ENCODE measurements around the gene SLC7A9. TPM values are rescaled to one million over a fixed set of nuclear protein-coding genes. Genes with fewer than 3 reads are reported as not detected.
"Not testable (repeated sequence)": the region's sequence is repeated elsewhere in the genome, so short reads cannot be mapped to it uniquely, and the experiment has no call there.

Gene SLC7A9
- total and polyA plus RNA-seq, 10 of the 15 experiments (the other 5 are each of a cell fraction or from before 2014, with no cell fraction given) = 0.13 to 0.17 TPM; not detected in 8

DNA sequence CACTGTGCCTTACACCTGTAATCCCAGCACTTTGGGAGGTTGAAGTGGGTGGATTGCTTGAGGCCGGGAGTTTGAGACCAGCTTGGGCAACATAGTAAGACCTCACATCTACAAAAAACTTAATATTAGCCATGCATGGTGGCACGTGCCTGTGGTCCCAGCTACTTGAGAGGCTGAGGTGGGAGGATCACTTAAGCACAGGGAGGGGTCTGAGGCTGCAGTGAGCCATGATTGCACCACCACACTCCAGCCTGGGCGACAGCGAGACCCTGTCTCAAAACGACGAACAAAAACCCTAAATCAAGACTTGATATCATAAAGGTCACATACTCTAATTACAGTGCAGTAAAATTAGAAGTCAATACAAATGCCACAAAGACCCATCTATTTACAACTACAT lies 17.4 kb downstream of the SLC7A9 start:
- TF ChIP-seq ETV6 (conservative IDR thresholded peaks at IDR 0.05 in 1 of 2, IDR thresholded peaks at IDR 0.05 in 1 of 2; ENCODE audit: borderline replicate concordance in 1 of 2, low read depth in 1 of 2) = no peak
- TF ChIP-seq, protein P1, sequence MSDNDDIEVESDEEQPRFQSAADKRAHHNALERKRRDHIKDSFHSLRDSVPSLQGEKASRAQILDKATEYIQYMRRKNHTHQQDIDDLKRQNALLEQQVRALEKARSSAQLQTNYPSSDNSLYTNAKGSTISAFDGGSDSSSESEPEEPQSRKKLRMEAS (IDR thresholded peaks at IDR 0.05; ENCODE audit: low read depth, low read length) = no peak
- TF ChIP-seq, protein P2, sequence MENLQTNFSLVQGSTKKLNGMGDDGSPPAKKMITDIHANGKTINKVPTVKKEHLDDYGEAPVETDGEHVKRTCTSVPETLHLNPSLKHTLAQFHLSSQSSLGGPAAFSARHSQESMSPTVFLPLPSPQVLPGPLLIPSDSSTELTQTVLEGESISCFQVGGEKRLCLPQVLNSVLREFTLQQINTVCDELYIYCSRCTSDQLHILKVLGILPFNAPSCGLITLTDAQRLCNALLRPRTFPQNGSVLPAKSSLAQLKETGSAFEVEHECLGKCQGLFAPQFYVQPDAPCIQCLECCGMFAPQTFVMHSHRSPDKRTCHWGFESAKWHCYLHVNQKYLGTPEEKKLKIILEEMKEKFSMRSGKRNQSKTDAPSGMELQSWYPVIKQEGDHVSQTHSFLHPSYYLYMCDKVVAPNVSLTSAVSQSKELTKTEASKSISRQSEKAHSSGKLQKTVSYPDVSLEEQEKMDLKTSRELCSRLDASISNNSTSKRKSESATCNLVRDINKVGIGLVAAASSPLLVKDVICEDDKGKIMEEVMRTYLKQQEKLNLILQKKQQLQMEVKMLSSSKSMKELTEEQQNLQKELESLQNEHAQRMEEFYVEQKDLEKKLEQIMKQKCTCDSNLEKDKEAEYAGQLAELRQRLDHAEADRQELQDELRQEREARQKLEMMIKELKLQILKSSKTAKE (IDR thresholded peaks at IDR 0.05; ENCODE audit: low read depth, poor library complexity, severe bottlenecking) = no peak
- TF ChIP-seq KLF5 (IDR thresholded peaks at IDR 0.05; ENCODE audit: partially characterized antibody) = no peak
- TF ChIP-seq ZNF24 (IDR thresholded peaks at IDR 0.05) = no peak
- TF ChIP-seq KAT2A (conservative IDR thresholded peaks at IDR 0.05; ENCODE audit: control insufficient read depth, low read depth, low read length) = no peak
- TF ChIP-seq FOXM1 (IDR thresholded peaks at IDR 0.05; ENCODE audit: low read depth, low read length) = no peak
- no peak for TF ChIP-seq NR2F1 (conservative IDR thresholded peaks at IDR 0.05)
- no peak for TF ChIP-seq SRF (IDR thresholded peaks at IDR 0.05; ENCODE audit: low read depth in 2 of 2, low read length in 2 of 2)
- TF ChIP-seq, protein P3, sequence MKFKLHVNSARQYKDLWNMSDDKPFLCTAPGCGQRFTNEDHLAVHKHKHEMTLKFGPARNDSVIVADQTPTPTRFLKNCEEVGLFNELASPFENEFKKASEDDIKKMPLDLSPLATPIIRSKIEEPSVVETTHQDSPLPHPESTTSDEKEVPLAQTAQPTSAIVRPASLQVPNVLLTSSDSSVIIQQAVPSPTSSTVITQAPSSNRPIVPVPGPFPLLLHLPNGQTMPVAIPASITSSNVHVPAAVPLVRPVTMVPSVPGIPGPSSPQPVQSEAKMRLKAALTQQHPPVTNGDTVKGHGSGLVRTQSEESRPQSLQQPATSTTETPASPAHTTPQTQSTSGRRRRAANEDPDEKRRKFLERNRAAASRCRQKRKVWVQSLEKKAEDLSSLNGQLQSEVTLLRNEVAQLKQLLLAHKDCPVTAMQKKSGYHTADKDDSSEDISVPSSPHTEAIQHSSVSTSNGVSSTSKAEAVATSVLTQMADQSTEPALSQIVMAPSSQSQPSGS (IDR thresholded peaks at IDR 0.05; ENCODE audit: low read length) = no peak
- H3K36me3 ChIP-seq (ENCODE audit: control insufficient read depth in 2 of 2, insufficient read depth in 2 of 2, low read length in 1 of 2) = no peaks in the 10 kb centered on the region
- SMC1A ChIA-PET (ENCODE audit: uncharacterized antibody, unreplicated experiment) = no interaction called here
- CTCF ChIA-PET = no interaction called here
- intact Hi-C loops (cut with micrococcal nuclease; ENCODE audit: unreplicated experiment) (no loop called here), in situ Hi-C loops (cut with MboI) (no loop called here)
- H3K9me3 ChIP-seq (replicated peaks; ENCODE audit: control insufficient read depth, insufficient read depth, low read length) = no peaks in the 10 kb centered on the region
- no peak overlapping the region for H3K4me2 ChIP-seq (ENCODE audit: control insufficient read depth, insufficient read depth)
- ATAC-seq (no peak), DNase-seq (ENCODE audit: low read depth, low spot score) (no peak), FAIRE-seq (no peak)
- H3K4me1 ChIP-seq (ENCODE audit: control insufficient read depth, insufficient read depth, low read length) = no peaks in the 10 kb centered on the region
- H3K9ac ChIP-seq (ENCODE audit: control insufficient read depth, insufficient read depth, low read length) = no peak overlapping the region
- BruUV-seq (replicated peaks) = no TSS peak
- no peak overlapping the region for H3K4me3 ChIP-seq
- H4K20me1 ChIP-seq (ENCODE audit: control insufficient read depth, insufficient read depth) = no peaks in the 10 kb centered on the region
- no peak overlapping the region for H2AFZ ChIP-seq (ENCODE audit: control insufficient read depth, low read depth, low read length)
- RAD21 ChIA-PET (ENCODE audit: unreplicated experiment) = no interaction called here
- no peak overlapping the region for H3K27ac ChIP-seq (ENCODE audit: control insufficient read depth, insufficient read depth)
- WGBS (ENCODE audit: insufficient coverage, insufficient replicate concordance, low lambda C conversion rate, missing lambda C conversion rate) = 65% methylated on average over 6 of the region's 6 CpGs
- POLR2A ChIA-PET = no interaction called here
- H3K27me3 ChIP-seq (replicated peaks in 1 of 2; ENCODE audit: control insufficient read depth in 2 of 2, insufficient read depth in 2 of 2, low read length in 1 of 2) = no peaks in the 10 kb centered on the region
- no peaks in the 10 kb centered on the region for H3K79me2 ChIP-seq (ENCODE audit: control insufficient read depth, insufficient read depth, low read length)

DNA sequence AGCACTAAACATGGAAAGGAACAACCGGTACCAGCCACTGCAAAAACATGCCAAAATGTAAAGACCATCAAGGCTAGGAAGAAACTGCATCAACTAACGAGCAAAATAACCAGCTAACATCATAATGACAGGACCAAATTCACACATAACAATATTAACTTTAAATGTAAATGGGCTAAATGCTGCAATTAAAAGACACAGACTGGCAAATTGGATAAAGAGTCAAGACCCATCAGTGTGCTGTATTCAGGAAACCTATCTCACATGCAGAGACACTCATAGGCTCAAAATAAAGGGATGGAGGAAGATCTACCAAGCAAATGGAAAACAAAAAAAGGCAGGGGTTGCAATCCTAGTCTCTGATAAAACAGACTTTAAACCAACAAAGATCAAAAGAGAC lies 21.5 kb downstream of the SLC7A9 start:
- FAIRE-seq, POLR2A ChIA-PET: not testable (repeated sequence)

More for the DNA sequence above, 21.5 kb downstream of the SLC7A9 start:
- H3K9me3 ChIP-seq (replicated peaks; ENCODE audit: control insufficient read depth, insufficient read depth, low read length); H3K36me3 ChIP-seq (ENCODE audit: control insufficient read depth in 2 of 2, insufficient read depth in 2 of 2, low read length in 1 of 2); H4K20me1 ChIP-seq (ENCODE audit: control insufficient read depth, insufficient read depth); DNase-seq (ENCODE audit: low read depth, low spot score); intact Hi-C loops (cut with micrococcal nuclease; ENCODE audit: unreplicated experiment); H3K9ac ChIP-seq (ENCODE audit: control insufficient read depth, insufficient read depth, low read length); H3K27me3 ChIP-seq (replicated peaks in 1 of 2; ENCODE audit: control insufficient read depth in 2 of 2, insufficient read depth in 2 of 2, low read length in 1 of 2); CTCF ChIA-PET; ATAC-seq; H3K4me1 ChIP-seq (ENCODE audit: control insufficient read depth, insufficient read depth, low read length); H2AFZ ChIP-seq (ENCODE audit: control insufficient read depth, low read depth, low read length); SMC1A ChIA-PET (ENCODE audit: uncharacterized antibody, unreplicated experiment); H3K27ac ChIP-seq (ENCODE audit: control insufficient read depth, insufficient read depth); H3K4me2 ChIP-seq (ENCODE audit: control insufficient read depth, insufficient read depth); in situ Hi-C loops (cut with MboI); H3K79me2 ChIP-seq (ENCODE audit: control insufficient read depth, insufficient read depth, low read length); RAD21 ChIA-PET (ENCODE audit: unreplicated experiment); H3K4me3 ChIP-seq; BruUV-seq (replicated peaks): not testable (repeated sequence)
- 0% methylated on average over 1 of the region's 2 CpGs for whole genome bisulfite sequencing (ENCODE audit: insufficient coverage, insufficient replicate concordance, low lambda C conversion rate, missing lambda C conversion rate)
